Mesenteric fat pad (tissue), 1 donor: ENCODE data around the gene CARD11. TPM values are rescaled to one million over a fixed set of nuclear protein-coding genes. Genes with fewer than 3 reads are reported as not detected.

Experiments
- DNase-seq: peaks from one replicate; pipeline ENCODE4 v3.0.0-alpha.2; 2020; ENCODE audit warnings: low spot score
- total RNA-seq: library from RNA; stranded (reverse); fragmentation: NEBNext Ultra II Directional; extraction: Animal tissue kit (Norgen Biotek cat#: 25700); gene quantifications from one replicate; pipeline ENCODE4 v1.2.1, GENCODE V29; 2021
- donor health status: DM: yes; HTN: yes; CAD: no.

Gene CARD11
- total RNA-seq, 1 donor from 2014 or later, result 0.42 TPM

DNA sequence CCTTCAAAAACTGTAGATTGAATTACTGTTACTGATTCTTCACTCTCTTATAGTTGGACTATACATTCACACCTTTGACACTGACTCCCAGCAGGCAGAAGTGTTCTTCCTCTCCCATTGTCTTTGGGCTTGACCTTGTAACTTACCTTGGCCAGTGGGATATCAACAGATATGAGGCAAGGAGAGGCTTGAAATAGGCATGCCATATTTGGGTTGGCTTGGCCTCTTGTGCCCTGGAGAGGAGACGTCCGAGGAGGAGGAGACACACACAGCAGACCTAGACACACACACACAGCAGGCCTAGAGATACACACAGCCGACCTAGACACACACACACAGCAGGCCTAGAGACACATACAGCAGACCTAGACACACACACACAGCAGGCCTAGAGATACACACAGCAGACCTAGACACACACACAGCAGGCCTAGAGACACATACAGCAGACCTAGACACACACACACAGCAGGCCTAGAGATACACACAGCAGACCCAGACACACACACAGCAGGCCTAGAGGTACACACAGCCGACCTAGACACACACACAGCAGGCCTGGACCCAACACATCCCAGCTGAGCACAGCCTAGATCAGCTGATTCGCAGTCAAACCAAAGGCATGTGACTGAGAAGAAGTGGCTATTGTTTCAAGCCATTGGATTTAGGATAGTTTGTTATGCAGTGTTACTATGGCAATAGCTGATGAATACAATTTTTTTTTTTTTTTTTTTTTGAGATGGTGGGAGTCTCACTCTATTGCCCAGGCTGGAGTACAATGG, 187.1 kb downstream of the CARD11 start:
- no peak for DNase-seq

Other genes with a start within 250 kb of the CARD11 start
- gene GNA12, start 199.6 kb downstream of the CARD11 start, total RNA-seq, result 70.1 TPM